Esophagus squamous epithelium (tissue), 4 donors: Measurements from ENCODE around the gene MED16.

Experiments used
- CTCF ChIP-seq, 6 experiments: fragments of 450-650 bp in 4 of 6; fragments of 200-600 bp in 2 of 6; sonication (generic) in 2 of 6; IDR thresholded peaks; one replicate each; pipeline ENCODE4 v1.5.1; 2016 to 2019; ENCODE audit warnings: antibody characterized with exemption in 6 of 6, mild to moderate bottlenecking in 4 of 6, moderate library complexity in 4 of 6
- POLR2A ChIP-seq, 4 donors: fragments of 450-650 bp; IDR thresholded peaks; one replicate each; pipeline ENCODE4 v1.6.1; 2017; ENCODE audit warnings: antibody characterized with exemption in 4 of 4, mild to moderate bottlenecking in 4 of 4, moderate library complexity in 3 of 4

DNA sequence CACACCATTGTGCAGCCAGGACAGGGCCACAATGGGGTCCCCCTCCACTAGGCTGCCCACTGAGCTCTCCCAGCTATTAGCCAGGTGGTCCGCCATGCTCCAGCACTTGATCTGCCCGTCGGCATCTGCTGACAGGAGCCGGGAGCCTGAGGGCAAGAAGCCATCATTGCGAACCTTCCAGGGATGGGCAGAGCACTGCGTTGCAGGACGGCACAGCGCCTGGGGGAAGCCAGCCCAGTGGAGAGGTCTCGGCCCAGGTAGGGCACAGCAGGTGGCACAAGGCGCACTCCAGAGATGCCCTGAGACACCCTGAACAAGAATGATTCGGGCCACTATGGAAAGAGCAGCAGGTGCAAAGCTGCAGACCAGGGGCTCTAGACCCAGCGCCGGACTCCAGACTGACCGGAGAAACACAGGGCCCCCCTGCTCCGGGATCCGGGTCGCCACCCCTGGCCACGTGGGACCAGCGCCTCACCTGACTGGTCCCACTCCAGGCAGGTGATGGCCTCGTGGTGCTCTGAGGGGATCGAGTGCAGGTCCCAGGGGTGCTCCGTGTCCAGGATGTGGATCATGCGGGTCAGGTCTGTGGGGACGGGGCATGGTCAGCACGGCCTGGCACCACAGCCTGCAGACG, 3.2 kb downstream of the MED16 start:
- TF ChIP-seq POLR2A (IDR thresholded peaks at IDR 0.05) (no peak), CTCF (IDR thresholded peaks at IDR 0.05) (no peak)
